Fibroblast of skin of back (primary cell): Measurements from ENCODE around the gene TNS3.

Experiments
- DNase-seq: peaks from one replicate; pipeline ENCODE4 v3.0.0-alpha.2; 2013

TNS3 gene

GRCh38 chr7:47295606-47296005, 286.3 kb downstream of the TNS3 start:
- no peak for DNase-seq

GRCh38 chr7:47294556-47295222, 287.2 kb downstream of the TNS3 start:
- no peak for DNase-seq

- peak; percentile 26 for DNase-seq
Observed at GRCh38 chr7:47293884-47294555, 287.9 kb downstream of the TNS3 start.

- DNase-seq = no peak
Observed at GRCh38 chr7:47292832-47293309, 289.0 kb downstream of the TNS3 start.

- DNase-seq = peak; percentile 98
Observed at GRCh38 chr7:47291461-47292081, 290.3 kb downstream of the TNS3 start.

- DNase-seq = no peak
Observed at GRCh38 chr7:47290867-47291266, 291.0 kb downstream of the TNS3 start.

GRCh38 chr7:47290466-47290865, 291.4 kb downstream of the TNS3 start:
- no peak for DNase-seq

- DNase-seq = no peak
Observed at GRCh38 chr7:47288060-47288459, 293.9 kb downstream of the TNS3 start.

GRCh38 chr7:47285860-47286491, 295.9 kb downstream of the TNS3 start:
- DNase-seq = peak; percentile 84

GRCh38 chr7:47284691-47285635, 296.9 kb downstream of the TNS3 start:
- DNase-seq = no peak

GRCh38 chr7:47283497-47284131, 298.3 kb downstream of the TNS3 start:
- no peak for DNase-seq

- no peak for DNase-seq
Observed at GRCh38 chr7:47282790-47283496, 299.0 kb downstream of the TNS3 start.

- DNase-seq = no peak
Observed at GRCh38 chr7:47281966-47282643, 299.8 kb downstream of the TNS3 start.

- no peak for DNase-seq
Observed at GRCh38 chr7:47281161-47281560, 300.8 kb downstream of the TNS3 start.

- DNase-seq = no peak
Observed at GRCh38 chr7:47280114-47280513, 301.8 kb downstream of the TNS3 start.

- no peak for DNase-seq
Observed at GRCh38 chr7:47278043-47278442, 303.9 kb downstream of the TNS3 start.

- DNase-seq = no peak
Observed at GRCh38 chr7:47277321-47277781, 304.6 kb downstream of the TNS3 start.

- DNase-seq = no peak
Observed at GRCh38 chr7:47273974-47274766, 307.7 kb downstream of the TNS3 start.

- DNase-seq = no peak
Observed at GRCh38 chr7:47273088-47273487, 308.8 kb downstream of the TNS3 start.
